GM18517 (cell line): ENCODE data around the gene NT5DC3.

Experiments used
- ATAC-seq: cut with Tn5 transposase; IDR thresholded peaks from one replicate; pipeline ENCODE4 v1.9.1; 2021; ENCODE audit warnings: mild to moderate bottlenecking, moderate library complexity; ENCODE audit not compliant: unreplicated experiment

The NT5DC3 gene

DNA sequence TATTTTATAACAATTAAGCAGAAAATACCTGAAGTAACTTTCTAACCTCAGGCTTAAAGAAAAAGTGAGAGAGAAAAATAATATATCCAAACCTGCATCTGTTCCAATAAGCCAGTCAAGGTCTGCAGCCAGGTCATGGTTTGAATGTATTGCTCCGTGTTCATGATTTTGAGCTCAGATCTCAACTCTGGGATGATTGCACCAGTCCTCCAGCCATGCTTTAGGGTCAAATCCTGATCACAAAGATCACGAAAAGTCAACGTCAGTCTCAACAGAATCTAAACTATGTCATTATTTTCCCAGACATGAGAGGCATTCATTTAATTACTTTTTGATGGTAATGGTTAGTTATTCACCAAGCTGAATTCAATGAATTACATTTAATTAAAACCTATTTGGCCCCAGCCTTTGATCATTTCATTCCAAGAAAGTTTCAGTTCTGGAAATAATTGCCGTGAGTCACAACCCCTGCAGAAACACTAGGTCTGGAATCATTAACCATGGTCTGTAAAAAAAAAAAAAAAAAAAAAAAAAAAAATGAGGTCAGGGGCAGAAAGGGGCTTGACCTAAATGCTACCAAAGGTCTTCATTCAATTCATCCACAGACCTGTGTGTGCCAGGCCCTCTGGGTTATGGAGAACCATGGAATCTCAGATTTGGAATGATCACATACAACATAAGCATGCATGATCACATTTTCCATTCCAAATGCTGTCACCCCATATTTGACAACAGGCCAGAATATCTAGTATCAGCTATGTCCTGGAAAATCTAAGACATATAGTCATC is 55.6 kb downstream of the NT5DC3 start:
- ATAC-seq = no peak

DNA sequence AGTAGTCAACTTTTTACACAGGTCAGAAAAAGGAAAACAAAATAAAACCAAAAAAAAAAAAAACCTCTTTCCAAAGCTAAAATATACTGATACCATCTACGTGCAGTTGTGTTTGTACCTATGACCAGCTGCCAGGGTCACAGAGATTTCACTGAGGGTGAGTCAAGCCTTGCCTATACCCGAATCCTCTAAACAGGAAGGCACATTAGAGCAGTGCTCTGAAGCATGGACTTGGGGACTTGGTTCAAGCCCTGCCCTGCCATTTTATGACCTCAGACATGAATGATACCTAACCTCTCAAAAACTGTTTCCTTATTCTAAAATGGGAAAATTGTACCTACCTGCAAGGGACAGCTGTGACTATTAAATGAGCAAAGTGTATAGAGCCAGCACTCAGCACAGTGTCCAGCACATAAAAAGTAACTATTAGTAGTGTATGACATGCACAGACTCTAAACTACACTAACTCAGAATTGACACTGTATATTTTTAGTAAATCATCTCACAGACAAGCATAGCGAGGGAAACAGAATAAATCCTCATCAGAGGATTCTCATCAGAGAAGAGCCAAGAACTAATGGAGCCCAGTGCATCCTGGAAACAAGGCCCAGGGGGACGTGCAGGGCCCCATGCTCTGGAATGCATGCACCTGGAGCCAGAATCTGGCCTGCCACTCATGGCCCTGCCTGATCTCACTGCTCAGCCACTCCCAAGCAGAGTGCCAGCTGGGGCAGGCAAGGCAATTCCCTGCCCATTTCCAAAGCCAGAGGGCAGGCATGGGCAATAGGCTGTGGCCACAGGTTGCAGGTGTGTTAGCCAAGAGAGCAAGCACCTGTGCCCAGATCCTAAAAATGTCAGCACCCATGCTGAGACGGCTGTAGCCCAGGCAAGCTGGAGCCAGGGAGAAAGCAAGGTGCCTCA is 57.0 kb downstream of the NT5DC3 start:
- no peak for ATAC-seq

DNA sequence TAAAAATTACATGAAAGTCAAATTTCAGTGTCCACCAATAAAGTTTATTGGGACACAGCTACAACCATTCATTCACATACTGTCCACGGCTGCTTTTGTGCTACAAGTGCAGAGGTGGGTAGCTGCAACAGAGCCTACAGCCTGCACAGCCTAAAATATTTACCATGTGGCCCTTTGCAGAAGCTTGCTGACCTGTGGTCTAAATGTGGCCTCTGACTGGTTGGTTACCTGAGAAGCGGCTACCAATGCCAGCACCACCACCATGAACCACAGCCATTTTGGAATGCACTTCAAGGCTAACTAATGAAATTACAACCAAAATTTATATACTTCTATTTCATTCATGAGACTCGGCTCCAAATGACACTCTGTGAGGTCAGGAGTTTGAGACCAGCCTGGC is 58.6 kb downstream of the NT5DC3 start:
- no peak for ATAC-seq

DNA sequence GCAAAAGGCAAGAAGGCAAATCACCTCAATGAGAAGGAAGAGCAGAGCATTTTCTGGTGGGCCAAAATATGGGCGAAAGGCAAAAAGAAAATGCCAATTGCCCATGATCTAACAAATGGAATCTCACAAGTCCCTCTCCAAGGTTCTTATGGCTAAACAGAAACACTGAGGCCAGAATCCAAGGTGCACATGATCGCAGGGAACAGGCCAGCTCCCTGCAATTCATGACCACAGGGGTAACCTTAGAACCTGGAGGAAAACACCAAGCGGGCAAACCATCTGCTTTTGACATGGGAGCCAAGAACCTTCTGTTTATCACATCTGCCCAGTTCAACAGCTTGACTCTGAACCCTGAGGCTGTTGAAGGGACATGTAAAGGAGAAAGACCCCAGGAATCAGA is 60.0 kb downstream of the NT5DC3 start:
- ATAC-seq = no peak

DNA sequence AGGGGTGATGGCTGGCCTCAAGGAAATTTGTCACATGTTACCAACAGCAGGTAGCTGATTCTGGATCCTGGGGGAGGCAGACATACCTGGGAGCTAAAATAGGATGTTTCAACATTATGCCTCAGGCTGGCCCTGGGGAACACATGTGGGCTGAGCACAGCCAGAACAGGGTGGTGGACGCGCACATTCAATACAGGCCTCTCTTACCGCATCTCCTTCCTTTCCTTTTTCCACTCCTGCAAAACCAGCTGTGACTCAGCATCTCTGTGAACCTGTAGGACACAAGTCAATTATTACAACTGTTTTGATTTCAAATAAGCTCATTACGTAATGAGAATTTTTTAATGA is 61.0 kb downstream of the NT5DC3 start:
- ATAC-seq = no peak

DNA sequence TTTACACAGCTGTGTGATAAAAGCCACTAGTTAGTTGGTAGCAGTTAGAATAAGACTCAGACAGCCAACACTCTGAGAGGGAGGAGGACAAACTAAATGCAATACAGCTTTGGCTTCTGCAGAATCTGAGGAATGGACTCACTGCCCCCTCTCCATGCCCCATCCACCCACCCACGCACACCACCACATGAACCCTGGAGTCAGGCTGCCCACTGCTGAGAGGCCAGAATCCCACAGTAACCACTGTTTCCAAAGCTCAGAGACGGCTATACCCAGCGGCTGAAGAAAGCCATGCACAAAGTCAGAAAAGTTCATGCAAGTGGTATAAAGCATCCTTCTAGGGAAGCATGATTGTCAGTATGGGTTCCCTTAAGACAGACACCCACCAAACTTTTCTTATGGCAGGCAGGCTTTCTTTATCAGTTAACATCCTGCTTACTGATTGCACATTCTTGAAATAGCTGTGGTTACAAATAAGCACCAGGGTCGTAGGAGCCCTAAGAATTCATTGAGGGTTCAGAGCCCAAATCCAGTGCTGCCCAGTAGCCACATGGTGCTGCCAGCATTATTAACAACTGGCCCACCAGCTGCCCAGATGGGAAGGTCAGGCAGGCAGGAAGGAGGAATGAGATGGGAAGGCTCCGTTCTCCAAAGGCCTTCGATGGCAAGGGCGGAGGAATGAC is 61.5 kb downstream of the NT5DC3 start:
- no peak for ATAC-seq

DNA sequence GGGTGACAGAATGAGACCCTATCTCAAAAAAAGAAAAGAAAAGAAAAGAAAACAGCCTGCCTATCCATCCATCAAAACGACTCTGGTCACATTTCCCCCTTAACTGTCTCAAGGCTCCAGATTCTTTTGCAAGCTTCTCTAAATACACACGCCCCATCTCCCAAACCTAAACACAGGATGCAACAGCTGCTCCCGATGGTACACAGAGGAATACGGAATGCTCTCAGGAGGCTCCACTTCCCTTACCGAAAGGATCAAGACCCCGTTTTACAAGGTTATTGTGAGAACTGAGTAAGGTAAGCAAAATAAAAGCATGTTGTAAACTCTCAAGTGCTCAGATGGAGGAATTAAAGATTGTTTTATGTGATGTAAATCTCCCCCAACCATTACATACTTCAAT is 62.3 kb downstream of the NT5DC3 start:
- ATAC-seq = no peak

DNA sequence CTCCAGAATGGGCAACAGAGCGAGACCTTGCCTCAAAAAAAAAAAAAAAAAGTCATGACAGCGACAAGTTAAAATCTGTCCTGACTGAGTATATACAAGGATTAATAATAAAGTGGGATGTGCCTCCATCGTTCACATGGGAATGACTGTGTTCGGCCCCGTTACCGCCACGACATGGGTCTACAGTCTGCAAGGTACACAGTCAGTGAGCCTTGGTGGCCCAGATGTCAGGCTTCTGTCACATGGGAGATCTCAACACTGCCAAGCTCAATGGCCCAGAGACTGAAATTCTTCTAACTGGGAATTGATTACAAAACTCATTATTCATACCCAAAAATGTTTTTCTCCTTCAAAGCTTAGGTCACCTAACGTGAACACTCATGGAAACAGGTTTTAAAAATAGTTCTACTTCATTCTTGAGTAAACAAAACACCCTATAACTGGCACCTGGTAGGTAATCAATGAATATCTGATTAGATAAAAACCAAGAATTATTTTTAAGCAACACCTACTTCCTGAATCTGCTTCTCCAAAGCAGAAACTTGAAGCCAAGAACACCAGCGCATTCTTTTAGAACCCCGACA is 66.0 kb downstream of the NT5DC3 start:
- ATAC-seq = no peak

DNA sequence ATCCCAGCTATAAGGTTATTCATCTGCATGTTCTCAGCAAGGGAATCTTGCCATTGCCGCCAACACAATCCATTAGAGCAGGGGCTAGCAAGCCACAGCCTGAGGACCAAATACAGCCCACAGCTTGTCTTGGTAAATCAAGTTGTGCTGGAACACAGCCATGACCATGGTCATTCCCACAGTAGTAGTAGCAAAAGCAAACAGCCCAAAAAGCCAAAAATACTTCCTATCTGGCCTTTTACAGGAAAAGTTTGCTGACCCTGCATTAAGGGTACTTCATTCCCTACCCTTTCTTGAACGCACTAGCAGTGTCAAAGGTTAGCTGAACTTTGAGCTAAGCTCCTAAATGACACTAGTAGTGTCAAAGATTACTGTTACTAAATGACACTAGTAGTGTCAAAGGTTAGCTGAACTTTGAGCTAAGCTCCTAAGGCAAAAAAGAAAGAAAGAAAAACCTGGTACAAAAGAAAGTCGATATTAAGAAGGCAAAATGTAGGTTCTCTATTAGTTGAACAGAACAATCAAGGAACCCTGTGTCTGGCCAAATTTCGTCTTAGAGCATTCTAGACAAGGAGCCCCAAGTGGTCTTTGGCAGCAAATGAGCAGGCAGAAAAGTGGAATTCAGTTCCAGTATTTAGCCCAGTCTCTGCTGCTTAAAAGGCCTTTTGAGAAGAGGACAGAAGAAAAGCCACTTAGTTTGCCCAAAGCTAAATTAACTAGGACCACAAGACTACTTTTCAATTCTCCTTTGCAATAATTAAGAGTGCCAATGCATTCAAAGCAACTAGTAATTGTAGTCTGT is 67.7 kb downstream of the NT5DC3 start:
- no peak for ATAC-seq

DNA sequence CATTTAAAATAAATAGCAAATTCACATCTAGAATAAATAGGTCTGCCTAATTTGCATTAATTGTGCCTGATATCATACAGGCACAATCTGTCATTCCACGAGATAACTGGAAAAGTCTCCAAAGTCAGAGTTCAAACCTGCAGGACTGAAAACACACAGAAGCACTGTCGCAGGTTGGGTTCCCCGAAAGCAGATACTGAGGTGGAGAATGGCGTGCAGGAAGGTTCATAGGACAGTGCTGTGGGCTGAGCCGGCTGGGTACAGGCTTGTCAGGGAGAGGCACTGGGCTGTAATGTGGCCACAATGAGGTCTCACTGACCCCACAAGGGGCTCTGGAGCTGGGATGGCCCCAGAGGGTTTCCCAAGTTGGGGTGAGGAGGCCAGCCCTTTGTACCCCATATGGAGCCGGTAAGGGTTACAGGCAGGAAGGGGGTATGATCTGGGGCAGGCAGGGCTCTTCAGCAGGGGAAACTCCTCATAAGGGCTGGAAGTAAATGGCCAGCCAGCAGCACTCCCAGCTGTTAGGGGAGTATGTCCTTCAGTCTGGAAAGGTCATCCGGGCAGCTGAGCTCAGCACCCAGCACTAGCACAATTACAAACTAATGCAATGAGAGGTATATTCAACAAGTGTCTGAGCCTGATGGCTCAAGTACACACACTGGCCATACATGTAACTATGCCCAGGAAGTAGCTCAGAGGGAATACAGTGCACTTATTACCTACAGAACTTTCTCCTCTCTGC is 68.5 kb downstream of the NT5DC3 start:
- no peak for ATAC-seq

DNA sequence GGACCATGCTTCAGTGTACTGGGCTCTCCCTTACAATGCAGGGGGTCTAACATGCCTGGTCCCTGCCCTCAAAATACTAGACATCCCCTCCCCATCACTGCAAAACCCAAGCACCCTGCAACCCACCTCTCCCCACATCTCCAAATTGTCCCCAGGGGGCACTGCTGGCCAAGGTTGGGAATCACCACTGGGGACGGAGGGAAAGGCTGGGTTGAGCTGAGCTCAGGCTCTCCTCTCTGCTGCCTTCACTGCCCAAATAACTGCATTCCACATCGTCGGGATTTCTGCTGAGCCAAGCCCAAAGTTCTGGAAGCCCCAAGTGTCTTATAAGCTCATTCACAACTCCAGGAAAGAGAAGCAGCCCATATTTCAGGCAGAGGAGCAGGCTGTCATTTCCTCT is 69.6 kb downstream of the NT5DC3 start:
- ATAC-seq = no peak

DNA sequence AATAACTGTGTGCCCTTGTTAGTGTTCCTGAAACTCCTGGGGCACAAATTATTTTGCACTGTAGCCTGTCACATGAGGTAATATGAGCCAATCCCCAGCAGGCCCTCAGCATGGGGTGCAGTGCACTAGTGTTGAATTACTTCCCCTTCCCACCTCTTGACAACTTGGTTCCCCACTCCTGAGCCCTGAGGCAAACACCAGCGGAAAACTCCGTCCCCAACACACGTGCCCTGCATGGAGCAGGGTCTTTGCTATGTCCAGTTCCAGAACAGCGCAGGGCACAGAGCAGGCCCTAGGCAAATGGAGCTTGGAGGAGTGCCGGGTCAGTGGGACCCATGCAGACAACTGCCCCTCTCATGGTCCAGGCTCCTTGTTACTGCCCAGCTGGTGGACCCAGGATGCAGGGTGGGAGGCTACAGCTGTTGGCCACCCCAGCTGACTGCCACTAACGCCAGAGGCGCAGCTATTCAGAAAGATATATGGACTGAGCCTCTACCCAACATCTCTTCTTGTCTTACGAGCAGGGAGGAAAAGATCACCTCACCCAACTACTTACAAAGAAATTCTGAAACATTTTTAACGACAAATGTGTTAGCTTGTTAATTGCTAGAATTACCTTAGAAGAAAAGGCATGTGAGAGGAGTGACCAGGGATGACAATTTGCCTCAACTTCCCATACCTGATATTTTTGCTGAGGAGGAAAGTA is 71.6 kb downstream of the NT5DC3 start:
- ATAC-seq = no peak

DNA sequence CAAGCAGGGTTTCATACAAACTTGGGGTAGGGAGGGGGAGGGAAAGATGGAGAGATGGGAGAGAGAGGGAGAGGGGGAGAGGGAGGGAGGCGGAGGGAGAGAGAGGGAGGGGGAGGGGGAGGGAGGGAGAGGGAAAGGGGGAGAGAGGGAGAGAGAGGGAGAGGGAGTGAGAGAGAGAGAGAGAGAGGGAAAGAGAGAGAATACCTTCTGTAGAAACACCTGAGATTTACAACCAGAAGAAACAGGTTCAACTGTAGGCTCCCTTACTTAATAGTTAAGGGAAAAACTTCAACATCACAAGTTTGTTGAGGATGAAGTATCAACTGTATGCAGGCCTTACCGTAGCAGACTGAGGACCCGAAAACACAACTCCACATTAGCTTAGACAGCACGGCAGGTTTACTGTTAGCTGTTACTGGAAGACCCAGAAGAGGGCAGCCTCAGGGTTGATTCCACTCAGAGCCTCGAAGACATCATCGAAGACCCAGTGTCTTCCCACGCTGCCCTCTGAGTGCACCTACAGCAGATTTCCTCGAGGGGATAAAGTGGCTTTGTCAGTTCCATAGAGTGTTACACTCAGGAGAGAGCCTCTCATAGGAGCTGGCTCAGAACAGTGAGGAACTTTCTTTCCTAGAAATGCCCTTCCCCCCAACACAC is 72.4 kb downstream of the NT5DC3 start:
- ATAC-seq = no peak

DNA sequence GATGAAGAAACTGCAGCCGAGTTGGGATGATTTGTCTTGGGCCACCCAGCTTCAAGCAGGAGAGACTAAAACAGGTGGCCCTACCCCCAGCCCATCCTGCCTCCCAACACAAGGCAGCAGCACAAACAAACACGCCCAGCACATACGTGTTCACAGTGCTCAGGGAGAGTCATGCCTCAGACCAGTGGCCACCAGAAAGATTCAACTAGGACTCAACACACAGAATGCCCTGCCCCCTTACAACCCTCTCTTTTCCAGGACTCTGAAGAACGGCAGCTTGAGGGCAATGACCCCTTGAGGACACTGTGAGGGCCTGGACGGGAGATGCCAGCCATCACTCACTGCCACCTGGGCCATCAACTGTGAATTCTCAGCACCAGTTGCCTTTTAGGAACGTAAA is 75.0 kb downstream of the NT5DC3 start:
- no peak for ATAC-seq

DNA sequence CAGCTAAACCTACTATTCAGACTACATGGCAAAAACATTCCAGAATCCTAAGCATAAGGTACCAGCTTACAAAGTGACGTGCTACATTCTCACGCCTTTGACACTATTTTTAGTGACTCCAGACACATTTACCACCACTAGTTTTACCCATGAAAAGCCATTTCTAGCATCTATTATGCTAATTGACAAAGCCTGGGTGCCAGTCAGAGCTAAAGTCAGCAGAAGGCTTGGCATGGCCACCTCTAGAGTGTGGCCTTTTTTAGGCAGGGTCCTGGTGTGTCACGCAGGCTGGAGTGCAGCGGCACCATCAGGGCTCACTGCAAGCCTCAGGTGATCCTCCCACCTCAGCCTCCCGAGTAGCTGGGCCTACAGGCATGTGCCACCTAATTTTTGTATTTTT is 75.7 kb downstream of the NT5DC3 start:
- ATAC-seq = no peak

DNA sequence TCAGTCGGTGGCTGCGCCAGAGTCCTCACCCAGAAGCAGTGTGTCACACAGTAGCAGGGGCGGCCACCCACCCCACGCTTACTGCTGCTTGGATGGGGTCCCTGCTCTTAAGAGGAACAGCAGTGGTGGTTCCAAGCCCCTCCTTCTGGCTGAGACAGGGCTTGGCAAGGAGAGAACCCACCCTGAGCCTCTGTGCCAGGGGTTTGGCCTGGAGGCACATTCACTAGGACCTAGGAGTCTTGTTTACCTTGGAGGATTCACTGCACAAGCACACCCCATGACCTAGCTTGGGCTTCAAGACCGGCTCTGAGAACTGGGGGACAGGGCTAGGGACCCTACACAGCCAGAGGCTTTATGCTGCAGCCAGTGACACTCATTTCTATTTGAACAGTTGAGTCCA is 78.6 kb downstream of the NT5DC3 start:
- ATAC-seq = no peak

DNA sequence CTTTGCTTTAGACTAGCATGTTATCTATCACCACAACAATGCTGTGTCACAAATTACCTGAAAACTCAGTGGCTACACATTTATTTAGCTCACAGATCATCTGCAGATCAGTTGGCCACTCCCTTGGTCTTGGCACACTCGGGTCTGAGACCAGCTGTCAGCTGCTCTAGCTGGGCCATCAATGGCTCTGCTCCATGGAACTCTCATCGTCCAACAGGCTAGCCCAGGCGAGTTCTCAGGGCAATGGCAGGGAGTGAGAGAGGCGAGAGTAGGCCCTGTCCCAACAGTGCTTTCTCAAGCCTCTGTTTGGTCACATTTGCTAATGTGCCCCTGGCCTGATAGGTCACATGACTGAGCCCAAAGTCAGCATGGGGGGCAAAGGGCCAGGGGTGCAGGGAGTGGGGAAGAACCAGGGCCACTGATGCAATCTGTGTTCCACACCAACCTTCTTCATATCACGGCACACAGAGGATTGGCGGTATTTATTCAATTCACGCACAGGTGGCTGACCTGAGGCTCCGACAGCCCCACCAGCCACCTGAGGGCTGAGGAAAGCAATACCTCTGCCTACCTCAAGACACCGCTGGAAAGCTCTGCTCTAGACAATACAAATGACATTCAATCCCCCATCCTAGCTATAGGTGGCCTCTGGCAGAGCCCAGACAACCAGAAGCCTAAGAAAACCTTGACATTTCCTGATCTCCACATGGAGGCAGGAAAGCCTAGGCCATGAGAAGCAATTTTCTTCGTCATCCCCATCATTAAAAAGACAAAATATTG is 82.5 kb downstream of the NT5DC3 start:
- ATAC-seq = no peak

DNA sequence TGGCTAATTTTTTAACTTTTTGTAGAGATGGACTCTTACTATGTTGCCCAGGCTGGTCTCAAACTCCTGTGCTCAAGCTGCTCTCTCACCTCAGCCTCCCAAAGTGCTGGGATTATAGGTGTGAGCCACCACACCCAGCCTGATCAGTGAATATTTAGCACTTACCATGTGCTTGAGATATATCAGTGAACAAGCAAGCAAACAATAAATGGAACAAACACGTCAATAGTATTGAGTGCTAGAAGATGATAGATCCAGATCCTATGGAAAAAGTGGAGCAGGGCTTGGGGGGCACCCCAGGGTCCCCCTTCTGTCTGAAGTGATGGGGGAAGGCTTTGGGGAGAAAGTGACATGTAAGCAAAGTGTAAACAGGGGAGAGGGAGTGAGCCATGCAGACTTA is 83.8 kb downstream of the NT5DC3 start:
- ATAC-seq = no peak
